AG09319 (cell line): ENCODE data around the gene FBXL16.

Experiments used
- DNase-seq: peaks from one replicate; pipeline ENCODE4 v3.0.0-alpha.2; 2010; ENCODE audit warnings: low read depth; ENCODE audit errors: extremely low read depth
- CTCF ChIP-seq: IDR thresholded peaks from 2 replicates; pipeline ENCODE4 v1.5.1; 2011; ENCODE audit warnings: low read depth, mild to moderate bottlenecking, inconsistent platforms, low read length, moderate library complexity

Gene FBXL16

GRCh38 chr16:687499-687898 is 18.1 kb downstream of the FBXL16 start:
- DNase-seq, result no peak
- TF ChIP-seq CTCF, result no peak

- DNase-seq, result no peak
- TF ChIP-seq CTCF, result no peak
Observed at GRCh38 chr16:686459-687260, 18.9 kb downstream of the FBXL16 start.

- TF ChIP-seq CTCF, result peak; percentile 35
- DNase-seq, result no peak
Observed at GRCh38 chr16:685967-686366, 19.6 kb downstream of the FBXL16 start.

GRCh38 chr16:684961-685696 is 20.5 kb downstream of the FBXL16 start:
- DNase-seq, result no peak
- TF ChIP-seq CTCF, result no peak

GRCh38 chr16:684071-684794 is 21.4 kb downstream of the FBXL16 start, which contains the start of gene JMJD8:
Gene JMJD8 (minus strand): TSS chr16:684334. CDS start chr16:684319, 15 bp downstream.
- DNase-seq, result peak; percentile 84
- no peak for TF ChIP-seq CTCF

GRCh38 chr16:683396-684070 is 22.1 kb downstream of the FBXL16 start:
- TF ChIP-seq CTCF, result no peak

More at GRCh38 chr16:683396-684070, 22.1 kb downstream of the FBXL16 start:
- DNase-seq, result no peak
